Neuronal stem cell (in vitro differentiated cells): ENCODE measurements around the gene DBNDD2.

Experiments
- DNase-seq: peaks from one replicate; pipeline ENCODE4 v3.0.0-alpha.2; 2013; ENCODE audit warnings: low spot score
- H2AFZ ChIP-seq: one replicate; pipeline ENCODE4 v1.6.1; 2013; ENCODE audit warnings: mild to moderate bottlenecking, low read length, inconsistent platforms
- H2AK5ac ChIP-seq: 2 replicates; pipeline ENCODE4 v1.6.1; 2013; ENCODE audit warnings: low read depth, mild to moderate bottlenecking, inconsistent platforms, low read length, moderate library complexity, mixed read lengths
- H2BK120ac ChIP-seq: 2 replicates; pipeline ENCODE4 v1.6.1; 2013; ENCODE audit warnings: low read depth, mild to moderate bottlenecking, inconsistent platforms, low read length, moderate library complexity, mixed read lengths
- H2BK12ac ChIP-seq: one replicate; pipeline ENCODE4 v1.6.1; 2013; ENCODE audit warnings: low read length, inconsistent platforms
- H2BK15ac ChIP-seq: 2 replicates; pipeline ENCODE4 v1.6.1; 2013; ENCODE audit warnings: mild to moderate bottlenecking, low read length, inconsistent platforms, mixed read lengths
- H2BK5ac ChIP-seq: one replicate; pipeline ENCODE4 v1.6.1; 2013; ENCODE audit warnings: inconsistent platforms, mild to moderate bottlenecking, low read length, moderate library complexity
- H3K14ac ChIP-seq: one replicate; pipeline ENCODE4 v1.6.1; 2013; ENCODE audit warnings: low read length, inconsistent platforms
- H3K18ac ChIP-seq: 2 replicates; pipeline ENCODE4 v1.6.1; 2013; ENCODE audit warnings: low read length, inconsistent platforms
- H3K23ac ChIP-seq: 2 replicates; pipeline ENCODE4 v1.6.1; 2013; ENCODE audit warnings: low read depth, mild to moderate bottlenecking, mixed read lengths, low read length, inconsistent platforms; ENCODE audit not compliant: poor library complexity
- H3K27ac ChIP-seq: replicated peaks from 3 replicates; pipeline ENCODE4 v1.5.1; 2013; ENCODE audit warnings: low read length, inconsistent platforms
- H3K27me3 ChIP-seq, 3 experiments: 2 replicates each; pipeline ENCODE4 v1.6.1; 2013; ENCODE audit warnings: low read length in 3 of 3, mild to moderate bottlenecking in 2 of 3, inconsistent platforms in 1 of 3, low read depth in 1 of 3, mixed read lengths in 1 of 3, moderate library complexity in 1 of 3; ENCODE audit not compliant: control insufficient read depth in 3 of 3, insufficient read depth in 3 of 3
- H3K36me3 ChIP-seq, 2 donors: replicated peaks in 1 of 2; 2 replicates each; pipeline ENCODE4 v1.6.1; 2013; ENCODE audit warnings: low read length in 2 of 2; ENCODE audit not compliant: control insufficient read depth in 2 of 2, insufficient read depth in 2 of 2
- H3K4ac ChIP-seq: 2 replicates; pipeline ENCODE4 v1.6.1; 2013; ENCODE audit warnings: inconsistent platforms, mild to moderate bottlenecking, low read length, moderate library complexity
- H3K4me1 ChIP-seq, 2 donors: 1 replicate in 1 of 2; 2 replicates in 1 of 2; pipeline ENCODE4 v1.6.1; 2013; ENCODE audit warnings: low read length in 2 of 2, low read depth in 1 of 2; ENCODE audit not compliant: control insufficient read depth in 2 of 2, insufficient read depth in 1 of 2
- H3K4me2 ChIP-seq: one replicate; pipeline ENCODE4 v1.6.1; 2013; ENCODE audit warnings: mild to moderate bottlenecking, low read length, inconsistent platforms; ENCODE audit not compliant: insufficient read depth, poor library complexity, severe bottlenecking
- H3K4me3 ChIP-seq, 2 donors: 2 replicates each; pipeline ENCODE4 v1.5.1; 2013; ENCODE audit warnings: low read length in 2 of 2, mild to moderate bottlenecking in 2 of 2, inconsistent platforms in 1 of 2, moderate library complexity in 1 of 2
- H3K79me1 ChIP-seq: one replicate; pipeline ENCODE4 v1.6.1; 2013; ENCODE audit warnings: low read depth, mild to moderate bottlenecking, inconsistent platforms, low read length, moderate library complexity
- H3K9ac ChIP-seq: one replicate; pipeline ENCODE4 v1.6.1; 2013; ENCODE audit warnings: mild to moderate bottlenecking, low read depth, low read length, inconsistent platforms; ENCODE audit not compliant: poor library complexity
- H3K9me3 ChIP-seq, 2 donors: replicated peaks in 1 of 2; 2 replicates each; pipeline versions ENCODE3 to v1.6.1; 2013; ENCODE audit warnings: low read length in 2 of 2, mild to moderate bottlenecking in 2 of 2, inconsistent platforms in 1 of 2, low read depth in 1 of 2, mixed read lengths in 1 of 2, moderate library complexity in 1 of 2; ENCODE audit not compliant: control insufficient read depth in 2 of 2, insufficient read depth in 1 of 2
- H4K8ac ChIP-seq: one replicate; pipeline ENCODE4 v1.6.1; 2013; ENCODE audit warnings: low read depth, mild to moderate bottlenecking, inconsistent platforms, low read length, moderate library complexity
- H4K91ac ChIP-seq: one replicate; pipeline ENCODE4 v1.6.1; 2013; ENCODE audit warnings: low read length, low read depth, mild to moderate bottlenecking, inconsistent platforms; ENCODE audit not compliant: poor library complexity
- WGBS, 2 donors: extraction: QIAGEN DNeasy Blood & Tissue Kit; methylation state at CpG; one replicate each; pipeline ENCODE4 v1.1.7; 2013; ENCODE audit warnings: missing lambda C conversion rate in 2 of 2, mixed read lengths in 1 of 2; ENCODE audit not compliant: insufficient read length in 2 of 2, insufficient replicate concordance in 1 of 2; ENCODE audit errors: extremely low coverage in 2 of 2; 5-methylcytosine and 5-hydroxymethylcytosine counted together

DBNDD2 gene

DNA sequence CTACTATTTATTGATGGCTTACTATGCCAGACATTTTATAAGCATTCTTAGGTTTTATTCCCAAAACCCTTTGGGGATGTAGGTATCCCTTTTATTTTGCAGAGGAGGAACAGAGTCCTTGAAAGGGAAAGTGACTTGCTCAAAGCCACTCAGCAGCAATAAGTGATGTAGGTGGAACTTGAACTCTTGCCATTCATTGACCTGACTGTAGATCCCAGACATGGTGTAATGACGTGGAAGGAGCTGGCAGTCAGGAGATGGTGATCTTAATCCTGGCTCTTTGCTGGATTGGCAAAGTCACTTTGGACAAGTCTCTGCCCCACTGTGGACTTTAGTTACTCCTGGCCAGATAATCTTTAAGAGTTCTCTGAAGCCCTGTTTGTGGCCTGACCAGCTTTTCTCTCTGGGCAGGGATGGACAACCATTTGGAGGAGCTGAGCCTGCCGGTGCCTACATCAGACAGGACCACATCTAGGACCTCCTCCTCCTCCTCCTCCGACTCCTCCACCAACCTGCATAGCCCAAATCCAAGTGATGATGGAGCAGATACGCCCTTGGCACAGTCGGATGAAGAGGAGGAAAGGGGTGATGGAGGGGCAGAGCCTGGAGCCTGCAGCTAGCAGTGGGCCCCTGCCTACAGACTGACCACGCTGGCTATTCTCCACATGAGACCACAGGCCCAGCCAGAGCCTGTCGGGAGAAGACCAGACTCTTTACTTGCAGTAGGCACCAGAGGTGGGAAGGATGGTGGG lies 1.6 kb downstream of the DBNDD2 start:
- no peak overlapping the region for H2BK15ac ChIP-seq
- no peak overlapping the region for H3K18ac ChIP-seq
- H3K36me3 ChIP-seq = peaks cover 7 to 39% of the 10 kb centered on the region in 2 donors
- H3K79me1 ChIP-seq = no peaks in the 10 kb centered on the region
- no peak overlapping the region for H3K4me2 ChIP-seq
- H3K14ac ChIP-seq = no peak overlapping the region
- no peak overlapping the region for H2BK120ac ChIP-seq
- H2AFZ ChIP-seq = no peak overlapping the region
- H2BK12ac ChIP-seq = no peak overlapping the region
- no peak overlapping the region for H2AK5ac ChIP-seq
- H3K9me3 ChIP-seq = peaks cover 0 to 2% of the 10 kb centered on the region in 2 donors
- H3K4ac ChIP-seq = no peak overlapping the region
- peaks cover 0 to 28% (median 3%) of the 10 kb centered on the region in 3 experiments for H3K27me3 ChIP-seq
- DNase-seq = no peak
- H4K91ac ChIP-seq = no peak overlapping the region
- H3K23ac ChIP-seq = no peak overlapping the region
- H4K8ac ChIP-seq = no peak overlapping the region
- no peak overlapping the region for H3K4me3 ChIP-seq
- no CpG with 5 or more reads among the region's 7 CpGs for WGBS, 2 donors
- no peak overlapping the region for H3K9ac ChIP-seq
- H2BK5ac ChIP-seq = no peak overlapping the region
- H3K4me1 ChIP-seq = peaks cover 5 to 9% of the 10 kb centered on the region in 2 donors
- H3K27ac ChIP-seq = no peak overlapping the region

DNA sequence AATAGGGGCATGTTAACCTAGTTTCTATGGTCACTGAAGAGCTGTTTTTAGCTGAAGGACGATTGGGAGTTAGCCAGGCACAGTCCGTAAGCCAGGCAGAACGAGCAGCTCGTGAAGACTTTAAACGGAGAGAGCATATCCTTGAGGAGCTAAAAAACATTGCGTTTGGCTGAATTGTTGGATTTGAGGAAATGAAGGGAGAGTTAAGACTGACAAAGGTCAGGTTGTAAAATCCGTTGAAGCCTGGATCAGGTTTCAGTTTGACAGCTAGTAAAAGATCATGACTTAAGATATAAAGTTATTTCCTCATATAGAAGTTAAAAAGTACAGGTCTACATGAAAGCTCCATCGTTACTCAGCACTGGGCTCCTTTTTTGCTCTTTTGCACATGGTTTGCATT lies 2.8 kb downstream of the DBNDD2 start:
- no peak overlapping the region for H2BK5ac ChIP-seq
- no peak overlapping the region for H3K4ac ChIP-seq
- no peaks in the 10 kb centered on the region for H3K79me1 ChIP-seq
- DNase-seq = no peak
- H3K4me2 ChIP-seq = no peak overlapping the region
- no peak overlapping the region for H3K9ac ChIP-seq
- no peak overlapping the region for H3K4me3 ChIP-seq
- no peak overlapping the region for H3K14ac ChIP-seq
- H2AK5ac ChIP-seq = no peak overlapping the region
- H2BK12ac ChIP-seq = no peak overlapping the region
- H4K8ac ChIP-seq = no peak overlapping the region
- no peak overlapping the region for H3K18ac ChIP-seq
- no peak overlapping the region for H2BK120ac ChIP-seq
- peaks cover 0 to 19% (median 3%) of the 10 kb centered on the region in 3 experiments for H3K27me3 ChIP-seq
- H3K36me3 ChIP-seq = peaks cover 7 to 39% of the 10 kb centered on the region in 2 donors
- no CpG with 5 or more reads among the region's 8 CpGs for WGBS, 2 donors
- H3K9me3 ChIP-seq = no peaks in the 10 kb centered on the region
- no peak overlapping the region for H3K27ac ChIP-seq
- H2AFZ ChIP-seq = no peak overlapping the region
- no peak overlapping the region for H3K23ac ChIP-seq
- H3K4me1 ChIP-seq = peaks cover 3 to 9% of the 10 kb centered on the region in 2 donors
- H4K91ac ChIP-seq = no peak overlapping the region
- no peak overlapping the region for H2BK15ac ChIP-seq

DNA sequence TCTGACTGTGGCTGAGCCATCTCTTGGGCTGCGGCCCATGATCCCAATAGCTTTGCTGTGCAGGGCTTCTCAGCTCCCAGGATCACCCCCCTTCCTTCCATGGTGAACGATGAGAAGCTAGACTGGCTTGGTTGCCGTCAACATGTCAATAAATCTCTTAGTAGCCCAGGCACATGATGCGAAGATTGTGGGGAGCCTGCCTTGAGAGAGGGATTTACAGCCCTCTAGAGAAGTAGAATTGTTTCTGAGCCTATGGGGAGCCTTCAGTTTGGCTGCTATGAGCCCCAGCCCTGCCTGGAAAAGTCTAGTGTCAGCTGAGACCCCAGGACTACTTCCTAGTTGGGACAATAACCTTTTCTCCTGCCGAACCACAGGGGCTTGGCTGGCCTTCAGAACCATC lies 4.6 kb downstream of the DBNDD2 start:
- peaks cover 7 to 39% of the 10 kb centered on the region in 2 donors for H3K36me3 ChIP-seq
- H3K14ac ChIP-seq = no peak overlapping the region
- no peak overlapping the region for H2BK120ac ChIP-seq
- H3K9me3 ChIP-seq = no peaks in the 10 kb centered on the region
- H3K4me2 ChIP-seq = no peak overlapping the region
- no peak overlapping the region for H2BK12ac ChIP-seq
- no peak for DNase-seq
- no peak overlapping the region for H2BK5ac ChIP-seq
- no peak overlapping the region for H3K23ac ChIP-seq
- no peak overlapping the region for H2BK15ac ChIP-seq
- H2AK5ac ChIP-seq = no peak overlapping the region
- H3K27me3 ChIP-seq = peaks cover 0 to 5% (median 0%) of the 10 kb centered on the region in 3 experiments
- no peak overlapping the region for H3K4me3 ChIP-seq
- H4K8ac ChIP-seq = no peak overlapping the region
- no peak overlapping the region for H3K27ac ChIP-seq
- peaks cover 3 to 4% of the 10 kb centered on the region in 2 donors for H3K4me1 ChIP-seq
- H3K18ac ChIP-seq = no peak overlapping the region
- no CpG with 5 or more reads among the region's 5 CpGs for WGBS, 2 donors
- H3K4ac ChIP-seq = no peak overlapping the region
- H2AFZ ChIP-seq = no peak overlapping the region
- no peak overlapping the region for H3K9ac ChIP-seq
- H4K91ac ChIP-seq = no peak overlapping the region
- H3K79me1 ChIP-seq = peaks cover 3% of the 10 kb centered on the region

DNA sequence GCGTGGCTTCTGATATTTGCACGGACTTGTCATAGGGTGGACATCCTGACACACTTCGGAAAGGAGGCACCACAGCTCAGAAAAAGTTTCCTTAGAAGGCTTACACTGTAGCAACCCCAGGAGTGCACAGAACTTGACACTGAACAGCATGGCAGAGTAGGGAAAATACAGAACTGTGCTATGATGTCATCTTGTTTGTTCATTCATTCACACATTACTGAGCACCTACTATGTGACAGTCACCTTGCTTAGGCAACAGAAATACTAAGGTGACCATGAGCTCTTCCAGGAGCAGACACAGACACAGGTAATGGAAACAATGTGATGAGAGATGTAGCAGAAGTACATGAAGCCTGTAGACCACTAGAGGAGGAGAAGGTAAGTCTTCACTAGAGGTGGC lies 5.4 kb downstream of the DBNDD2 start:
- Histone ChIP-seq H3K79me1 (peaks cover 7% of the 10 kb centered on the region), H2BK120ac (no peak overlapping the region), H3K18ac (no peak overlapping the region), H2AK5ac (no peak overlapping the region), H3K4ac (no peak overlapping the region), H2BK5ac (no peak overlapping the region), H3K27ac (no peak overlapping the region), H3K27me3 (no peaks in the 10 kb centered on the region), H2AFZ (no peak overlapping the region), H3K14ac (no peak overlapping the region), H2BK15ac (no peak overlapping the region), H4K8ac (no peak overlapping the region), H3K9me3 (no peaks in the 10 kb centered on the region), H3K4me3 (no peak overlapping the region), H3K4me1 (peaks cover 3% of the 10 kb centered on the region in 2 donors), H3K9ac (no peak overlapping the region), H3K23ac (no peak overlapping the region), H3K4me2 (no peak overlapping the region), H2BK12ac (no peak overlapping the region), H3K36me3 (peaks cover 8 to 42% of the 10 kb centered on the region in 2 donors), H4K91ac (no peak overlapping the region)
- DNase-seq = no peak
- WGBS, 2 donors = no CpG with 5 or more reads among the region's 3 CpGs
